ENCODE measurements around the gene MALRD1. TPM values are rescaled to one million over a fixed set of nuclear protein-coding genes. Genes with fewer than 3 reads are reported as not detected.

The MALRD1 gene
- total RNA-seq, 4 donors from 2014 or later = 1.1 to 6.2 TPM; not detected in 2

DNA sequence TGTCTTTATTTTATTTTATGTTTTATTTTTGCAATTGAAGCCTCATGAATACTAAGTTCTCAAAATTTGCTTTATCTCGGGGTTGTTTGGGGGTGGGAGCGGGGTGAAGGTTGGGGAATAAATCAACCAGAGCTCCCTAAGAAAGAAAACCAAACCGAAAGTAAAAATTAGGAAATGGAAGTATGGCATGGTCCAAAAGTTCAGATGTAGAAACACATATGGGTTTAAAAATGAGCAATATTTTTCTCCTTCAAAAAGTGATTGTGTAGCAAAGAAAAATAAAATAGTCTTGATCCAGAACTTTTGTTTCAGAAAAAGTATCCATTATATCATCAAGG lies 590.3 kb downstream of the MALRD1 start:
- intact Hi-C loops (cut with DNase I; ENCODE audit: low total_unique reads) = no loop called here
- no peaks in the 10 kb centered on the region for H3K9me3 ChIP-seq
- no peak for DNase-seq
- no peaks in the 10 kb centered on the region for H3K36me3 ChIP-seq
- H3K4me1 ChIP-seq = no peaks in the 10 kb centered on the region
- peak overlapping the region; percentile 58 to 61 for H3K27ac ChIP-seq
- no peaks in the 10 kb centered on the region for H3K27me3 ChIP-seq
- peak overlapping the region; percentile 7 to 31 for H3K4me3 ChIP-seq
- TF ChIP-seq, protein P1, sequence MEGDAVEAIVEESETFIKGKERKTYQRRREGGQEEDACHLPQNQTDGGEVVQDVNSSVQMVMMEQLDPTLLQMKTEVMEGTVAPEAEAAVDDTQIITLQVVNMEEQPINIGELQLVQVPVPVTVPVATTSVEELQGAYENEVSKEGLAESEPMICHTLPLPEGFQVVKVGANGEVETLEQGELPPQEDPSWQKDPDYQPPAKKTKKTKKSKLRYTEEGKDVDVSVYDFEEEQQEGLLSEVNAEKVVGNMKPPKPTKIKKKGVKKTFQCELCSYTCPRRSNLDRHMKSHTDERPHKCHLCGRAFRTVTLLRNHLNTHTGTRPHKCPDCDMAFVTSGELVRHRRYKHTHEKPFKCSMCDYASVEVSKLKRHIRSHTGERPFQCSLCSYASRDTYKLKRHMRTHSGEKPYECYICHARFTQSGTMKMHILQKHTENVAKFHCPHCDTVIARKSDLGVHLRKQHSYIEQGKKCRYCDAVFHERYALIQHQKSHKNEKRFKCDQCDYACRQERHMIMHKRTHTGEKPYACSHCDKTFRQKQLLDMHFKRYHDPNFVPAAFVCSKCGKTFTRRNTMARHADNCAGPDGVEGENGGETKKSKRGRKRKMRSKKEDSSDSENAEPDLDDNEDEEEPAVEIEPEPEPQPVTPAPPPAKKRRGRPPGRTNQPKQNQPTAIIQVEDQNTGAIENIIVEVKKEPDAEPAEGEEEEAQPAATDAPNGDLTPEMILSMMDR (IDR thresholded peaks at IDR 0.05) = no peak
- no peak for TF ChIP-seq POLR2A (IDR thresholded peaks at IDR 0.05)

DNA sequence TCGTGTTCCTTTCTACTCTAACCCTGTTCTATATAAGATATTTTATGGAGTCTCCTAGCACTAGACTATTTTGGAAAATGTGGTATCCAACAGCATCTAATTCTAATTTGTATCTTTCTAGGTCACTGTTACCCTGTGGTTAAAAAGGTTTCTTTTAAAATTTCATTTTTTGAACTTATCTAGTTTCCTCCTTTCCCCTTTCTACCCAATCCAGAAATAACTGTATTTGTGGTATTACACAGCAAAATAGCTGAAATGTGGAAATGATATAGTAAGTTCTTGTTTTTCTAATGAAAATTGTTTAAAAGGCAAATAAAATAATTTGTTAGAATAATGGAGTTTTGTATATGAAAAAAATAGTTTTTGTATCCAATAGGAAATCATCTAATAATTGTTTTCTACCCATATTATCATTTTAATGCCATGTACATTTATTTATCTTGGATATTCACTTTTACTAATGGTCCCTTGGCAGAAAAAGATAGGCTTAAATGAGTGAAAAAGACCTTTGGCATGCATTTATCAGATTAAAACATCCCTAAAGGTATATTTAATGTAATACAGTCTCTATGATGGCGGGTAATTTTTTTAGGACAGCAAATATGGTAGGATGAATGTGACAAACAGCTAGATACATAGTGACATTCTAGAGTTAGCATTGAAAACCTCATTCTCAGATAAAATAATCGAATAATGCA lies 592.1 kb downstream of the MALRD1 start:
- no peak for DNase-seq
- Histone ChIP-seq H3K4me3 (no peak overlapping the region), H3K36me3 (no peaks in the 10 kb centered on the region), H3K27ac (no peak overlapping the region), H3K27me3 (no peaks in the 10 kb centered on the region), H3K4me1 (no peaks in the 10 kb centered on the region), H3K9me3 (no peaks in the 10 kb centered on the region)
- TF ChIP-seq, protein P1 (IDR thresholded peaks at IDR 0.05) = no peak
- no peak for TF ChIP-seq POLR2A (IDR thresholded peaks at IDR 0.05)
- intact Hi-C loops (cut with DNase I; ENCODE audit: low total_unique reads) = no loop called here

DNA sequence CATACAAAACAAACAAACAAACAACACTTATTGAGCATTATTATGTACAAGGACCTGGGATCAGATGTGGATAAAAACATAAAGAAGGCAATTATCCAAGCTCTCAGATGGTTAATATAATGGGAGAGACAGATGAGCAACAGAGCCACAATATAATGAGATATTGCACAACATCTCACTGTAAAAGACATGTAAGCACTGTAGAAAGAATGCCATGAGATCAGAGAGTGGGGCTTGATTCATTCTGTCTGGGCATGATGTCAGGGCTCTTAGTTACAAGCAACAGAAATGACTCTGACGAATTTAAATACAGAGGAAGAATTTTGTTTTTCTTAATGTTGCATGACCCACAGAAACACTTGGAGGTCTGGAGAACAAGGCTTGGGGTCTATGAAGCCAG lies 602.9 kb downstream of the MALRD1 start:
- H3K27me3 ChIP-seq = no peaks in the 10 kb centered on the region
- H3K36me3 ChIP-seq = no peaks in the 10 kb centered on the region
- H3K9me3 ChIP-seq = no peaks in the 10 kb centered on the region
- no peak for DNase-seq
- intact Hi-C loops (cut with DNase I; ENCODE audit: low total_unique reads) = no loop called here
- no peak overlapping the region for H3K27ac ChIP-seq
- no peak overlapping the region for H3K4me3 ChIP-seq
- TF ChIP-seq POLR2A (IDR thresholded peaks at IDR 0.05) = no peak
- TF ChIP-seq, protein P1 (IDR thresholded peaks at IDR 0.05) = no peak
- no peaks in the 10 kb centered on the region for H3K4me1 ChIP-seq

DNA sequence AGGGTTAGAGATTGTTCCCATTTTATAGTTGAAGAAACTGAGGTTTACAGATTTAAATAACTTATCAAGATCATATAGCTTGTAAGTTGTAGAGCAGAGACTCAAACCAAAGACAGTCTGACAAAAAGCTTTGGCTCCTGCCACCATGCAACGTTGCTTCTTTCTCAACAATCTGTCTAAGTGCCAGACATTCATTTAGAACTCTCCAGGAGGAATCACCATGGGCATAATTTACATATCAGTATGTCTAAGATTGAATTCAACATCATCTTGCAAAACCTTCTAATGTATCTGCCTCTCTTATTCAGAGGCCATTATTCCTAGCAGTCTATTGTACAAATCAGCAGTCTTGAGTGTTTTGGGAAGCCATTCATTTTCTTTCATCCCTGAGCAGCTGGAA lies 604.1 kb downstream of the MALRD1 start:
- TF ChIP-seq POLR2A (IDR thresholded peaks at IDR 0.05) = no peak
- TF ChIP-seq, protein P1 (IDR thresholded peaks at IDR 0.05) = no peak
- intact Hi-C loops (cut with DNase I; ENCODE audit: low total_unique reads) = no loop called here
- no peaks in the 10 kb centered on the region for H3K36me3 ChIP-seq
- no peaks in the 10 kb centered on the region for H3K27me3 ChIP-seq
- no peak overlapping the region for H3K4me3 ChIP-seq
- no peak overlapping the region for H3K27ac ChIP-seq
- H3K9me3 ChIP-seq = no peaks in the 10 kb centered on the region
- H3K4me1 ChIP-seq = no peaks in the 10 kb centered on the region
- no peak for DNase-seq

DNA sequence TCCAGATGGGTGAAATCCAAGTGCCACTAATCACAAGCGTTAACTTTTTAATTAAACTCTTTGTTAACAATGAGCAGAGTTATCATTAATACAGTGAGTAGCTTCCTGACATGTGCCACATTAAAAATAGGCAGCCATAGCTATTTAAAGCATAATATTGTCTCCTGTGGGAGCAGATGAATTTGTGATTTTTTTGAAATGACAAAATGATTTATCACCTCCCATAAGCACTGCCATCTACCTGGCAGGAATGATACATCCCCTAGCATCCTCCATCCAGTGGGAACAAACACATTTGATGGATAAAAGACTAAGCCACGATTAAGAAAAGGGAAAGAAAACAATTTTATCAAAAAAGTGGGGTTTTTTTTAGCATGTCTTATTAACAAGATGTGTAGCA lies 605.3 kb downstream of the MALRD1 start:
- Histone ChIP-seq H3K4me1 (no peaks in the 10 kb centered on the region), H3K36me3 (no peaks in the 10 kb centered on the region), H3K4me3 (no peak overlapping the region), H3K27ac (peak overlapping the region in 1 of 2 donors; percentile 25), H3K9me3 (no peaks in the 10 kb centered on the region), H3K27me3 (no peaks in the 10 kb centered on the region)
- TF ChIP-seq POLR2A (IDR thresholded peaks at IDR 0.05) = no peak
- TF ChIP-seq, protein P1 (IDR thresholded peaks at IDR 0.05) = no peak
- no peak for DNase-seq
- intact Hi-C loops (cut with DNase I; ENCODE audit: low total_unique reads) = no loop called here

Measured in uterus (tissue), 4 donors.